Osteocyte (in vitro differentiated cells): ENCODE measurements around the gene ANGEL1. TPM values are rescaled to one million over a fixed set of nuclear protein-coding genes. Genes with fewer than 3 reads are reported as not detected.
A peak's percentile ranks its signal among the peaks of the same experiment; 100 is the strongest.

Source experiments
- DNase-seq: peaks from one replicate; pipeline ENCODE4 v3.0.0; 2021; ENCODE audit warnings: mixed read lengths; ENCODE audit not compliant: unreplicated experiment; ENCODE audit errors: extremely low spot score
- H3K27ac Mint-ChIP-seq: one replicate; pipeline ENCODE4 v1.8.0; 2021; ENCODE audit warnings: mild to moderate bottlenecking, mixed read lengths; ENCODE audit not compliant: unreplicated experiment
- H3K27me3 Mint-ChIP-seq: one replicate; pipeline ENCODE4 v1.8.0; 2021; ENCODE audit warnings: mixed read lengths; ENCODE audit not compliant: unreplicated experiment
- H3K36me3 Mint-ChIP-seq: one replicate; pipeline ENCODE4 v1.8.0; 2021; ENCODE audit warnings: mixed read lengths; ENCODE audit not compliant: unreplicated experiment
- H3K4me1 Mint-ChIP-seq: one replicate; pipeline ENCODE4 v1.8.0; 2021; ENCODE audit warnings: mixed read lengths; ENCODE audit not compliant: unreplicated experiment
- H3K4me3 Mint-ChIP-seq: one replicate; pipeline ENCODE4 v1.8.0; 2021; ENCODE audit warnings: mild to moderate bottlenecking, moderate library complexity, mixed read lengths; ENCODE audit not compliant: unreplicated experiment
- H3K9me3 Mint-ChIP-seq: one replicate; pipeline ENCODE4 v1.8.0; 2021; ENCODE audit warnings: mixed read lengths; ENCODE audit not compliant: unreplicated experiment
- CTCF ChIP-seq: fragments of 200-600 bp; sonication (generic); IDR thresholded peaks from 2 replicates; pipeline ENCODE4 v1.5.0; 2021; ENCODE audit warnings: antibody characterized with exemption, mild to moderate bottlenecking, moderate library complexity
- total RNA-seq: library from RNA; stranded (reverse); gene quantifications from 2 replicates; pipeline ENCODE4 v1.2.1, GENCODE V29; 2021

ANGEL1 gene
- total RNA-seq, 1 donor from 2014 or later = 18.7 TPM

DNA sequence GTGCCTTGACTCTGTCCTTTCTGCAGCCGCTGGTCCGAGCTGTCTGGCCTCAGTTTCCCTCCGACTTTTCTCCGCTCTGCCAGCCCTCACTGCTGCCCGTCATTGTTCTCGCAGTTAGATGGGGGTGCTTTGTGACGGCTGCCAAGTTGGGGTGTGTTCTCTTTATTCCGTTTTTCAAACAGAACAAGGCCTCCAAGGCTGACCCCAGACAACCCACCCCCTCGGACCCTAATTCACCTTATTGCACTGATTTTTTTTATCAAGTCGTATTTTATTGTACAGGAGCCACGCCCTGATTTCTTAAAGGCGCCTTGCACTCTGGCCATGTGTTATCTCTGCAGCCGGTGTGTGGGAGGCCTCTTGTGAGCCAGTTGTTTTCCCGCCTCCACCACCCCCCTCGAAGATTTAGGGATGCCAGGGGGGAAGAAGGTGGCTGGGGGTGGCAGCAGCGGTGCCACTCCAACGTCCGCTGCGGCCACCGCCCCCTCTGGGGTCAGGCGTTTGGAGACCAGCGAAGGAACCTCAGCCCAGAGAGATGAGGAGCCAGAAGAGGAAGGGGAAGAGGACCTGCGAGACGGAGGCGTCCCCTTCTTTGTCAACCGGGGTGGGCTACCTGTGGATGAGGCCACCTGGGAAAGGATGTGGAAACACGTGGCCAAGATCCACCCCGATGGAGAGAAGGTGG is 50.1 kb downstream of the ANGEL1 start:
- H3K27me3 Mint-ChIP-seq = peaks cover 3% of the 10 kb centered on the region
- no peak overlapping the region for H3K27ac Mint-ChIP-seq
- H3K4me1 Mint-ChIP-seq = peaks cover 23% of the 10 kb centered on the region

DNA sequence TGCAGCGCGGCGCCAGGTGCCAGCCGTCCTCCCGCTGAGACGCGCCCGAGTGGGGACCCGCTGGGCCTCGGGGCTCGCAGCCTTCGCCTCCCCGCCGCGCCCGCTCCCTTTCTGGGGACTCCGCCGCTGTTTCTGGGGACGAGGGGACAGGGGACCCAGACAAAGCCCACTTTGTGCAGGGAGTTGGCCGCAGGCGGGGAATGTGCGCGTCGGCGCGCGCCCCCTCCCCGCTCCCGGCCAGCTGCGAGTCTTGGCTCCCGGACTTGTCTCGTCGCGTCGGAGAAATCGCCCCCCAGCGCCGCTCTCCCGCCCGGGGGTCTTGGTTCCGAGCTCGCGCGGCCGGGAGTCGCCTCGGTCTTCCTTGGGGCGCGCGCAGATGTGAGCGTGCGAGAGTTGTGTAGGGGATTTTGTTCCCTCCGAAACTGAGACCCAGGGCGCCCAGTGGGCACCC is 50.7 kb downstream of the ANGEL1 start:
- no peak overlapping the region for H3K27ac Mint-ChIP-seq
- peaks cover 23% of the 10 kb centered on the region for H3K4me1 Mint-ChIP-seq
- peaks cover 3% of the 10 kb centered on the region for H3K27me3 Mint-ChIP-seq
- no peak for TF ChIP-seq CTCF
- H3K36me3 Mint-ChIP-seq = peaks cover 3% of the 10 kb centered on the region
- no peaks in the 10 kb centered on the region for H3K9me3 Mint-ChIP-seq
- DNase-seq = peak; percentile 81
- peak overlapping the region; percentile 80 for H3K4me3 Mint-ChIP-seq

More for the DNA sequence above, 50.1 kb downstream of the ANGEL1 start:
- no peak for TF ChIP-seq CTCF
- Mint-ChIP-seq H3K4me3 (peak overlapping the region; percentile 80), H3K36me3 (peaks cover 3% of the 10 kb centered on the region), H3K9me3 (no peaks in the 10 kb centered on the region)
- peak; percentile 75 for DNase-seq

- Mint-ChIP-seq H3K27ac (peak within 1 kb of the TSS; percentile 56), H3K27me3 (peaks cover 6% of the 10 kb centered on the region), H3K36me3 (peaks cover 3% of the 10 kb centered on the region), H3K4me1 (peaks cover 23% of the 10 kb centered on the region), H3K4me3 (peak within 1 kb of the TSS; percentile 82), H3K9me3 (no peaks in the 10 kb centered on the region)
- DNase-seq = peak; percentile 88
- TF ChIP-seq CTCF = no peak
Measured at GRCh38 chr14:76761136-76761959, 51.3 kb downstream of the ANGEL1 start, which contains the start of gene VASH1. Gene VASH1 (plus strand): TSS chr14:76761468. CDS start chr14:76762822, 1,354 bp downstream.

DNA sequence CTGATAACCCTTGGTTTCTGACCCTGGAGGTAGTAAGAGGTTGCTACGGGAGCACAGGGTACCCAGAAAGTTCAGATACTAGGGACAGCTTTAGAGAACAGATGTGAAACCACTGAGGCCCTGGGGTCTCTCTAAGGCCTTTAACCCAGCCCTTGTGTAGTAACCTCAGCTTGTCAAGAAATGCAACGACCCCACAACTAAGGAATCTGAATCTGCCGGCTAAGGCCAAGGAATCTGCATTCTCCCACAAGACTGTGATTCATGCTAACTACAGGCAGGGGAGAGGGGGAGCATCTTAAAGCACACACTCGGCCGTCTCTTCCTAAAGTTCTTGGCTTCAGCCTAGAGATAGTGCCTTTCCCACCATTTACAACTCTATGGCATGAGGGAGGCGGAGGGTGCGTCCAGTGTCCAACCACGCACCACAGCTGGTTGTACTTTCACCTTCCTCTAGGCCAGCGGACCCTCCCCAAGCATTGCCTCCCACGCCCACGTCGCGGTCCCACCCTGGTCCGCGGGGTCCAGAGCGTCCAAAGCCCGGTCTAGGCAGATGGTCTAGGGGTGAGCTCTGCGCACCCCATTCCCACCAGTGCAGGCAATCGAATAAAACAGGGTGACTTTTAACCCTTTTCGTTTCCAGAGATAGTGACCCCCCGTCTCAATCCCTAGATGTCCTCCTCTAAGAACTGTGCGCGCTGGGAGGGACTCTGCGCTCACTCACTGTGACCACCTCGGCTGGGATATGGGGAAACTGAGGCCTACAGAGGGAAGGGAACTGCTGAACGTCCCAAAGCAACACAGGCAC is 52.1 kb downstream of the ANGEL1 start:
- H3K27ac Mint-ChIP-seq = no peak overlapping the region
- peak overlapping the region; percentile 82 for H3K4me3 Mint-ChIP-seq
- no peaks in the 10 kb centered on the region for H3K9me3 Mint-ChIP-seq
- H3K36me3 Mint-ChIP-seq = peaks cover 3% of the 10 kb centered on the region
- H3K4me1 Mint-ChIP-seq = peaks cover 23% of the 10 kb centered on the region
- DNase-seq = no peak
- TF ChIP-seq CTCF = no peak
- H3K27me3 Mint-ChIP-seq = peaks cover 7% of the 10 kb centered on the region
